SK-N-SH treated with all-trans-retinoic acid at 6 μM for 48 hours (cell line): Measurements from ENCODE around the gene TRIM72.

Experiments used
- ATAC-seq: fragments of 200-7000 bp; cut with Tn5 transposase; 3 replicates; pipeline ENCODE4 v1.9.1; 2020; ENCODE audit warnings: mild to moderate bottlenecking, moderate library complexity
- ARNTL ChIP-seq: fragments of 450-650 bp; formaldehyde crosslinking; IDR thresholded peaks from 2 replicates; pipeline ENCODE4 v1.5.0; 2020; ENCODE audit warnings: low read depth, mild to moderate bottlenecking, moderate library complexity, borderline replicate concordance
- BACH2 ChIP-seq: fragments of 250-450 bp; sonication (Bioruptor Pico); IDR thresholded peaks from 2 replicates; pipeline ENCODE4 v1.9.0; 2021; ENCODE audit warnings: mild to moderate bottlenecking, borderline replicate concordance
- CSDC2 ChIP-seq: fragments of 250-450 bp; sonication (Bioruptor Pico); IDR thresholded peaks from 2 replicates; pipeline ENCODE4 v1.5.0; 2020; ENCODE audit warnings: mild to moderate bottlenecking, moderate library complexity
- ISL1 ChIP-seq: fragments of 250-450 bp; sonication (Bioruptor Pico); IDR thresholded peaks from 2 replicates; pipeline ENCODE4 v2.1.2; 2022; ENCODE audit warnings: mild to moderate bottlenecking, moderate library complexity
- OSR1 ChIP-seq: fragments of 250-450 bp; sonication (Bioruptor Pico); IDR thresholded peaks from 2 replicates; pipeline ENCODE4 v1.8.0; 2022; ENCODE audit warnings: moderate library complexity, mild to moderate bottlenecking, inconsistent platforms
- PPARA ChIP-seq: fragments of 250-450 bp; sonication (Bioruptor Pico); IDR thresholded peaks from 2 replicates; pipeline ENCODE4 v1.5.0; 2020; ENCODE audit warnings: mild to moderate bottlenecking, borderline replicate concordance
- RARB ChIP-seq: fragments of 250-450 bp; sonication (Bioruptor Pico); IDR thresholded peaks from 2 replicates; pipeline ENCODE4 v1.8.0; 2021; ENCODE audit warnings: mild to moderate bottlenecking, moderate library complexity
- TCF4 ChIP-seq: fragments of 250-450 bp; sonication (Bioruptor Pico); IDR thresholded peaks from 2 replicates; pipeline ENCODE4 v1.8.0; 2021; ENCODE audit warnings: mild to moderate bottlenecking, moderate library complexity, borderline replicate concordance
- TOX ChIP-seq: fragments of 250-450 bp; sonication (Bioruptor Pico); IDR thresholded peaks from 2 replicates; pipeline ENCODE4 v1.8.0; 2021; ENCODE audit warnings: mild to moderate bottlenecking, moderate library complexity, borderline replicate concordance
- ZC3H10 ChIP-seq: fragments of 250-450 bp; sonication (Bioruptor Pico); IDR thresholded peaks from 2 replicates; pipeline ENCODE4 v1.5.1; 2021; ENCODE audit warnings: mild to moderate bottlenecking, moderate library complexity
- ZFP3 ChIP-seq: fragments of 250-450 bp; sonication (Bioruptor Pico); IDR thresholded peaks from 2 replicates; pipeline ENCODE4 v1.5.0; 2020; ENCODE audit warnings: mild to moderate bottlenecking, moderate library complexity
- ZFP30 ChIP-seq: fragments of 450-650 bp; formaldehyde crosslinking; IDR thresholded peaks from 2 replicates; pipeline ENCODE4 v1.5.0; 2022; ENCODE audit warnings: mild to moderate bottlenecking, moderate library complexity
- ZNF565 ChIP-seq: fragments of 450-650 bp; formaldehyde crosslinking; conservative IDR thresholded peaks from 2 replicates; pipeline ENCODE4 v1.5.0; 2020; ENCODE audit warnings: low read depth, mild to moderate bottlenecking, moderate library complexity
- ZNF8 ChIP-seq: fragments of 450-650 bp; formaldehyde crosslinking; IDR thresholded peaks from 2 replicates; pipeline ENCODE4 v1.5.0; 2020; ENCODE audit warnings: mild to moderate bottlenecking, moderate library complexity
- TF ChIP-seq, protein P1 (sequence below): fragments of 250-450 bp; sonication (Bioruptor Pico); IDR thresholded peaks from 2 replicates; pipeline ENCODE4 v1.5.1; 2021; ENCODE audit warnings: mild to moderate bottlenecking, moderate library complexity
- TF ChIP-seq, protein P2 (sequence below): fragments of 250-450 bp; sonication (Bioruptor Pico); IDR thresholded peaks from 2 replicates; pipeline ENCODE4 v1.8.0; 2021; ENCODE audit warnings: low read depth, mild to moderate bottlenecking, moderate library complexity, borderline replicate concordance
- TF ChIP-seq, protein P3 (sequence below): fragments of 250-450 bp; sonication (Bioruptor Pico); IDR thresholded peaks from 2 replicates; pipeline ENCODE4 v1.5.1; 2020; ENCODE audit warnings: low read depth, mild to moderate bottlenecking, moderate library complexity
- TF ChIP-seq, protein P4 (sequence below): fragments of 250-450 bp; sonication (Bioruptor Pico); IDR thresholded peaks from 2 replicates; pipeline ENCODE4 v1.8.0; 2020; ENCODE audit warnings: mild to moderate bottlenecking, moderate library complexity, borderline replicate concordance

TRIM72 gene

DNA sequence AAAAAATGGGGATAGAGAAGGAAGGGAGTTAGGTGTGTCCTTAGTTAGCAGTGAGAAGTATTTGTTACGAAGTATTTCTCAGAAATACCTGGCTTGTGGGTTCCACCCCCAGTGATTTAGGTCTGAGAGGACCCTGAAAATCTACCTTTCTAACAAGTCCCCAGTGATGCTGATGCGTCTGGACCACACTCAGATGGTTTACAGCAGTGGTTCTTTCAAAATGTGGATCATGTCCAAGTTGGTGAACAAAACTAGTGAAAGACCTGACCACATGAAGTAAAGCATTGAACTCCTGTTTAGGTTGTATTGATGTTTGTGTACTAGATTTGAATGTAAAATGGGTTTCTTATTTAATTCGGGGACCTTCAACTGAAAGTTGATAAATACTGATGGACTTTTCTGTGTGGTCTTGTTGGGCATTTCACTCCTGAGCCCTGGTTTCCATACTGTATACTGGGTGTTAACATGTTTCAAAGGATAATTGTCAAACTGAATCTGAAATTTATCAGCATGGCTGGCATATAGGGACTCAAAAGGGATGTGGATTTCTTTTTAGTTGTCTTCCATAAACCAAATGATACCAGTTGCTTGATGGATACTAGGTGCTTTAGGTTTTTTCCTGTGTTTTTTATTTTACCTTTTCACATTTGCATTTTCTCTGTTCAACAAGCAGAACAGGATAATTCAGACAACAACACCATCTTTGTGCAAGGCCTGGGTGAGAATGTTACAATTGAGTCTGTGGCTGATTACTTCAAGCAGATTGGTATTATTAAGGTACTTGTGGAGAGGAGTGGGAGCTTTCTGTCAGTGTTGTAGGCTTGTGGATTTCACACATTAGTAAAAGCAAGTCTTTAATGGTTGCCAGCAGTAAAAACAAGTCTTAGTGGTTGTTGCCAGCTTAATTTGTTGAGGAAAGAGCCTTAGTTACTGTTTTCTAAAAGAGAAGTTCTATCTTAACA lies 25.2 kb upstream of the TRIM72 start:
- ATAC-seq = no peak
- TF ChIP-seq, protein P1, sequence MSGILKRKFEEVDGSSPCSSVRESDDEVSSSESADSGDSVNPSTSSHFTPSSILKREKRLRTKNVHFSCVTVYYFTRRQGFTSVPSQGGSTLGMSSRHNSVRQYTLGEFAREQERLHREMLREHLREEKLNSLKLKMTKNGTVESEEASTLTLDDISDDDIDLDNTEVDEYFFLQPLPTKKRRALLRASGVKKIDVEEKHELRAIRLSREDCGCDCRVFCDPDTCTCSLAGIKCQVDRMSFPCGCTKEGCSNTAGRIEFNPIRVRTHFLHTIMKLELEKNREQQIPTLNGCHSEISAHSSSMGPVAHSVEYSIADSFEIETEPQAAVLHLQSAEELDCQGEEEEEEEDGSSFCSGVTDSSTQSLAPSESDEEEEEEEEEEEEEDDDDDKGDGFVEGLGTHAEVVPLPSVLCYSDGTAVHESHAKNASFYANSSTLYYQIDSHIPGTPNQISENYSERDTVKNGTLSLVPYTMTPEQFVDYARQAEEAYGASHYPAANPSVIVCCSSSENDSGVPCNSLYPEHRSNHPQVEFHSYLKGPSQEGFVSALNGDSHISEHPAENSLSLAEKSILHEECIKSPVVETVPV (CRISPR knock-in tag) = no peak
- TF ChIP-seq ISL1 (CRISPR knock-in tag) = no peak
- no peak for TF ChIP-seq TOX (CRISPR knock-in tag)
- TF ChIP-seq, all 23 proteins: peak for 0

DNA sequence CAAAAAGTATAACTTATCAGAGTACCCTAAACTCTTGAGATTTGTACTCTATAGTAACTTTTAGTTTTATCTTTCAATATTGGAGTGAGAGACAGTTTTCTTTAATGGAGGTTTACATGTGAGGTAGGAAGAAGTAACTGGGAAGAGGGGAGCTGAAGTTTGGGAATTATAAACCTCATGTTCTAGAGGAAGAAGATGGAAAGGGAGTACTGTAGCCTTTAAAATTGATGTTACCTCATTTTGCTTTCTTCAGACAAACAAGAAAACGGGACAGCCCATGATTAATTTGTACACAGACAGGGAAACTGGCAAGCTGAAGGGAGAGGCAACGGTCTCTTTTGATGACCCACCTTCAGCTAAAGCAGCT lies 24.5 kb upstream of the TRIM72 start:
- no peak for TF ChIP-seq OSR1 (CRISPR knock-in tag)
- no peak for TF ChIP-seq PPARA (CRISPR knock-in tag)
- TF ChIP-seq, protein P2, sequence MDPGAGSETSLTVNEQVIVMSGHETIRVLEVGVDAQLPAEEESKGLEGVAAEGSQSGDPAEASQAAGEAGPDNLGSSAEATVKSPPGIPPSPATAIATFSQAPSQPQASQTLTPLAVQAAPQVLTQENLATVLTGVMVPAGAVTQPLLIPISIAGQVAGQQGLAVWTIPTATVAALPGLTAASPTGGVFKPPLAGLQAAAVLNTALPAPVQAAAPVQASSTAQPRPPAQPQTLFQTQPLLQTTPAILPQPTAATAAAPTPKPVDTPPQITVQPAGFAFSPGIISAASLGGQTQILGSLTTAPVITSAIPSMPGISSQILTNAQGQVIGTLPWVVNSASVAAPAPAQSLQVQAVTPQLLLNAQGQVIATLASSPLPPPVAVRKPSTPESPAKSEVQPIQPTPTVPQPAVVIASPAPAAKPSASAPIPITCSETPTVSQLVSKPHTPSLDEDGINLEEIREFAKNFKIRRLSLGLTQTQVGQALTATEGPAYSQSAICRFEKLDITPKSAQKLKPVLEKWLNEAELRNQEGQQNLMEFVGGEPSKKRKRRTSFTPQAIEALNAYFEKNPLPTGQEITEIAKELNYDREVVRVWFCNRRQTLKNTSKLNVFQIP (CRISPR knock-in tag) = no peak
- TF ChIP-seq ZC3H10 (CRISPR knock-in tag) = no peak
- TF ChIP-seq RARB (CRISPR knock-in tag) = no peak
- no peak for TF ChIP-seq ISL1 (CRISPR knock-in tag)
- no peak for TF ChIP-seq TOX (CRISPR knock-in tag)
- no peak for TF ChIP-seq ZFP3 (CRISPR knock-in tag)
- TF ChIP-seq ZNF565 (CRISPR knock-in tag) = no peak
- TF ChIP-seq BACH2 (CRISPR knock-in tag) = no peak
- TF ChIP-seq, all 23 proteins: peak for 0
- no peak for ATAC-seq

DNA sequence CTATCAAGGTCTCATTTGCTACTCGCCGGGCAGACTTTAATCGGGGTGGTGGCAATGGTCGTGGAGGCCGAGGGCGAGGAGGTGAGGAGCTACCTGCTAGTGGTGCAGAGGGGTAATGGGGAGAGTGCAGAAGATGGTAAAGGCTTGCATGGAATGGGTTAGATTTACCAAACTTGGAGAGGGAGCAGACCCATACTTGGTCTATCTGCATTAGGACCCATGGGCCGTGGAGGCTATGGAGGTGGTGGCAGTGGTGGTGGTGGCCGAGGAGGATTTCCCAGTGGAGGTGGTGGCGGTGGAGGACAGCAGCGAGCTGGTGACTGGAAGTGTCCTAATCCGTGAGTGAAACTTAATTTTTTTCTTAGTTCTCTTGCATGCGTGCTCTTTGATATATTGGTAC lies 23.9 kb upstream of the TRIM72 start:
- no peak for ATAC-seq
- TF ChIP-seq, protein P3, sequence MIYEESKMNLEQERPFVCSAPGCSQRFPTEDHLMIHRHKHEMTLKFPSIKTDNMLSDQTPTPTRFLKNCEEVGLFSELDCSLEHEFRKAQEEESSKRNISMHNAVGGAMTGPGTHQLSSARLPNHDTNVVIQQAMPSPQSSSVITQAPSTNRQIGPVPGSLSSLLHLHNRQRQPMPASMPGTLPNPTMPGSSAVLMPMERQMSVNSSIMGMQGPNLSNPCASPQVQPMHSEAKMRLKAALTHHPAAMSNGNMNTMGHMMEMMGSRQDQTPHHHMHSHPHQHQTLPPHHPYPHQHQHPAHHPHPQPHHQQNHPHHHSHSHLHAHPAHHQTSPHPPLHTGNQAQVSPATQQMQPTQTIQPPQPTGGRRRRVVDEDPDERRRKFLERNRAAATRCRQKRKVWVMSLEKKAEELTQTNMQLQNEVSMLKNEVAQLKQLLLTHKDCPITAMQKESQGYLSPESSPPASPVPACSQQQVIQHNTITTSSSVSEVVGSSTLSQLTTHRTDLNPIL (CRISPR knock-in tag) = no peak
- TF ChIP-seq ZFP30 (no peak), TCF4 (CRISPR knock-in tag) (no peak), ZNF8 (no peak), ZFP3 (CRISPR knock-in tag) (no peak), ISL1 (CRISPR knock-in tag) (no peak), ZNF565 (CRISPR knock-in tag) (no peak), RARB (CRISPR knock-in tag) (no peak), CSDC2 (CRISPR knock-in tag) (no peak), BACH2 (CRISPR knock-in tag) (no peak), OSR1 (CRISPR knock-in tag) (no peak), TOX (CRISPR knock-in tag) (no peak), ARNTL (no peak), ZC3H10 (CRISPR knock-in tag) (no peak)
- TF ChIP-seq, protein P2 (CRISPR knock-in tag) = no peak
- TF ChIP-seq, protein P4, sequence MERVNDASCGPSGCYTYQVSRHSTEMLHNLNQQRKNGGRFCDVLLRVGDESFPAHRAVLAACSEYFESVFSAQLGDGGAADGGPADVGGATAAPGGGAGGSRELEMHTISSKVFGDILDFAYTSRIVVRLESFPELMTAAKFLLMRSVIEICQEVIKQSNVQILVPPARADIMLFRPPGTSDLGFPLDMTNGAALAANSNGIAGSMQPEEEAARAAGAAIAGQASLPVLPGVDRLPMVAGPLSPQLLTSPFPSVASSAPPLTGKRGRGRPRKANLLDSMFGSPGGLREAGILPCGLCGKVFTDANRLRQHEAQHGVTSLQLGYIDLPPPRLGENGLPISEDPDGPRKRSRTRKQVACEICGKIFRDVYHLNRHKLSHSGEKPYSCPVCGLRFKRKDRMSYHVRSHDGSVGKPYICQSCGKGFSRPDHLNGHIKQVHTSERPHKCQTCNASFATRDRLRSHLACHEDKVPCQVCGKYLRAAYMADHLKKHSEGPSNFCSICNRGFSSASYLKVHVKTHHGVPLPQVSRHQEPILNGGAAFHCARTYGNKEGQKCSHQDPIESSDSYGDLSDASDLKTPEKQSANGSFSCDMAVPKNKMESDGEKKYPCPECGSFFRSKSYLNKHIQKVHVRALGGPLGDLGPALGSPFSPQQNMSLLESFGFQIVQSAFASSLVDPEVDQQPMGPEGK = no peak
- TF ChIP-seq, protein P1 (CRISPR knock-in tag) = no peak
